GM23248 (cell line): ENCODE measurements around the gene CNTN4.

ENCODE experiments used
- EZH2 ChIP-seq: fragments of 200-600 bp; sonication (generic); IDR thresholded peaks from 2 replicates; pipeline ENCODE4 v1.6.1; 2018; ENCODE audit warnings: antibody characterized with exemption, mild to moderate bottlenecking; ENCODE audit not compliant: insufficient read depth, poor library complexity, severe bottlenecking
- EZH2phosphoT487 ChIP-seq: fragments of 200-600 bp; sonication (generic); IDR thresholded peaks from 2 replicates; pipeline ENCODE4 v1.6.1; 2018; ENCODE audit warnings: antibody characterized with exemption, moderate library complexity, mild to moderate bottlenecking, low read depth; ENCODE audit not compliant: insufficient read depth

GRCh38 chr3:2301361-2301760, 202.7 kb downstream of the CNTN4 start:
- no peak for TF ChIP-seq EZH2
- TF ChIP-seq EZH2phosphoT487: no peak
